Neural cell (in vitro differentiated cells): ENCODE data around the gene NUF2.

ENCODE experiments used
- CTCF ChIP-seq: fragments of 450-650 bp; IDR thresholded peaks from 2 replicates; pipeline ENCODE4 v1.5.1; 2014; ENCODE audit warnings: antibody characterized with exemption, mild to moderate bottlenecking, moderate library complexity; ENCODE audit not compliant: poor library complexity, severe bottlenecking
- EP300 ChIP-seq: fragments of 450-650 bp; conservative IDR thresholded peaks from 2 replicates; pipeline ENCODE4 v1.6.1; 2014; ENCODE audit warnings: antibody characterized with exemption, mild to moderate bottlenecking, moderate library complexity; ENCODE audit not compliant: poor library complexity, severe bottlenecking
- EZH2 ChIP-seq: fragments of 200-600, 300-800 bp; shearing (Covaris generic), sonication (generic); IDR thresholded peaks from 2 replicates; pipeline ENCODE4 v1.6.1; 2014; ENCODE audit warnings: antibody characterized with exemption, low read length, borderline replicate concordance, mild to moderate bottlenecking; ENCODE audit not compliant: insufficient read depth, poor library complexity, severe bottlenecking
- POLR2AphosphoS5 ChIP-seq: IDR thresholded peaks from 2 replicates; pipeline ENCODE4 v1.6.1; 2012
- REST ChIP-seq: IDR thresholded peaks from 2 replicates; pipeline ENCODE4 v1.6.1; 2012; ENCODE audit warnings: borderline replicate concordance
- TAF1 ChIP-seq: IDR thresholded peaks from 2 replicates; pipeline ENCODE4 v1.6.1; 2012; ENCODE audit warnings: low read depth

- TF ChIP-seq CTCF (peak; percentile 84), EP300 (no peak), EZH2 (no peak), POLR2AphosphoS5 (no peak), TAF1 (no peak), REST (no peak)
Measured at GRCh38 chr1:163315773-163316374, 5.9 kb upstream of the NUF2 start.
